OCI-M1 (cell line): ENCODE results near the gene KRT38.

Experiments
- DNase-seq: peaks from one replicate; lab custom pipeline; 2025; lab: John Stamatoyannopoulos, UW

The KRT38 gene

DNA sequence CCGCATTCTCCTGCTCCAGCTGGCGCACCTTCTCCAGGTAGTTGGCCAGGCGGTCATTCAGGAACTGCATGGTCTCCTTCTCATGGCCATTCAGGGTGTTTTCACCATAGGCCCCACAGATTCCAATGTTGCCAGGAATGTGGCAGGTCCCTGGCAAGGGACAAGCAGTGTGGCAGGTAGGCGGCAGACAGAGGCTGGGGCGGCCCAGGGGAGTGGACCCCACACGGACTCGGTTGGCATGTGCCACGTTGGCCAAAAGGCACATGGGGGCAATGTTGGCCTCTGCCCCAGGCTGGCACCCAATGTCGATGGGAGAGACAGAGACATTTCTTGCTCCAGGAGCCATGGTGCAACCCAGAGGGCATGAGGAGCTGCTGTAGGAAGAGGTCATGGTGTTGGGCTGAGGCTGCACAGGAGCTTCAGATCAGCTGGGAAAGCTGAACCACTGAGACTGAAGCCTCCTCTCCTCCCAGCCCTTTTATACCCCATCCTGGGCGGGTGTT is at the start of gene KRT38:
TSS of gene KRT38 (minus strand) at position 453 of the 503 bp plus-strand sequence. CDS start at position 391, 62 bp downstream.
- no peak for DNase-seq

- DNase-seq = no peak
Observed at GRCh38 chr17:41489531-41489930, 48.7 kb upstream of the KRT38 start, which contains the start of gene KRT36. TSS of gene KRT36 (minus strand) at chr17:41489910. CDS start at chr17:41489864, 46 bp downstream.

GRCh38 chr17:41486809-41487530 is 46.2 kb upstream of the KRT38 start:
- DNase-seq = peak; percentile 4

- no peak for DNase-seq
Observed at GRCh38 chr17:41486316-41486715, 45.5 kb upstream of the KRT38 start.

GRCh38 chr17:41484920-41485904 is 44.4 kb upstream of the KRT38 start:
- DNase-seq = no peak

GRCh38 chr17:41483991-41484826 is 43.4 kb upstream of the KRT38 start:
- no peak for DNase-seq

DNA sequence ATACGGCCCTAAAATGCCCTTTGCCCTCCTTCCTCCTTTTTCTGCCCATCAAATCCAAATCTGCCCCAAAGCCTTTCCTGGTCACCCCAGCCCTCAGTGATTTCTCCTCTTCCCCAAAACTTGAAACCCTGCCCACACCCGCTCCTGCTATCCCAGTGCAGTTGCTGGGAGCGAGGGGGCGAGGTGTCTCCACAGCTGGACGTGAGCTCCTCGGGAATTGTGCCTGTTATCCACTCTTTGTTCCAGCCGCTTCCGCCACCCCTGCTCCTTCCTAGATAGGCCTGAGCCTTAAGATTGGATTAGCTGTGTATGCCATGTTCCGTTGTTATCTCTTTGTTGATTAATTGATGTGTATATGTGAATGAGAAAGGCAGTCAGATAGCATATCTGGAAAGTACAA is 42.7 kb upstream of the KRT38 start:
- no peak for DNase-seq

DNA sequence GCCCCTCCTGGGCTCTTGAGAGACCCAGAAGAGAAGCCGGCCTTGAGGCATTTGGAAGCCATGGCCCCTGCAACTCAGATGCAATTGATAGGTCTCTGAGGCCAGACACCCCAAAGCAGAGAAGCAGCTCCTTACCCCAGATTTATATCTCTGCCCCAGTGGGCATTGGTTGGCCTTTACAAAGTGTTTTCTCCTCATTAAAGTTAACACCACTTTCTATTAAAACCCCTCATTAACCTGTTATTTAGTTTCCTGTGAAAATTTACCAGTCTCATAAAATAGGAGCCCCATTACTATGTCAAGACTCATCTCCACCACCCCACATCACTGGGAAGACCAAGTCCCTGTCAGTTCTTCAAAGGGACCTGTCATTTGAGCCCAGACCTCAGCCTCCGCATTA is 40.3 kb upstream of the KRT38 start, which contains the start of gene KRT35:
TSS of gene KRT35 (minus strand) at position 116 of the 400 bp plus-strand sequence. CDS start at position 62, 54 bp downstream.
- no peak for DNase-seq

- DNase-seq = no peak
Observed at GRCh38 chr17:41480581-41480980, 39.8 kb upstream of the KRT38 start.

- no peak for DNase-seq
Observed at GRCh38 chr17:41480136-41480535, 39.4 kb upstream of the KRT38 start.

- DNase-seq = no peak
Observed at GRCh38 chr17:41478237-41478636, 37.5 kb upstream of the KRT38 start.

DNA sequence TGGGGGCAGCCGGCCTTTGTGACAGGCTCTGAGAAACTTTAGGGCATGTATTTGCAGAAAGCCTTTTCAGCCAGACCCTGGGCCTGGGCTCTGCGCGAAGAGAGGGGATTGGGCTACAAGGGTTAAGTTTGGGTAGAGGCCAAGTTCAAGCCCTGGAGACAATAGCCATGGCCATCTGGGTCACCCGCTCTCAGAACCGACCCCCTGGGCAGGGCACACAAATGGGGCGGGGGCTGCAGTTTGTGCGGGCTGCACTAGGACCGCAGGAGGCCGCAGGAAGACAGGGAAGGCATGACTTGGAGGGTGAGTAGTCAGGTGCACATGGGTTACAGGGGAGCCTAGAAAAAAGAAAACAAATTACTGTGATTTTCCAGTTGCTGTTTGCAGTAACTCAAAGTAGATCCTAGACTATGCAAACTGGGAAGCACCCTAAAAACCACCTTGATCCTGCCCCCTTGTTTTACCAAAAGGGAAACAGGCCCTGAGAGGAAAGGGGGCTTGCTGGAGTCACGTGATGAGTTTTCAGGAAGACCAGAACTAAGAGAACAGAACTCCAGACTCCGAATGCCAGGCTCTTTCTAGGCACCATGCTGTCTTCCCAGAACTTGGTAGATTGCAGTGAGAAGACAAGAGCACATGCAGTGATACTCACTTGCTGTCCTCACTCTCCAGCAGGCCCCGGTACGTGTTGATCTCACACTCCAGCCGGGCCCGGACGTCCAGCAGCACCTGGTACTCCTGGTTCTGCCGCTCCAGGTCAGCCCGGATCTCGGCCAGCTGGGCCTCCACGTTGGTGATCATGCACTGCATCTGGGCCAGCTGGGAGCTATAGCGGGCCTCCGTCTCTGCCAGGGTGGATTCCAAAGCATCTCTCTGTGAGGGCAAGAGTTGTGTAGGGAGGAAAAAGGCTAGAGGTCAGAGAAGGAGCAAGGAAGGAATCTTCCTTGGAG is 36.4 kb upstream of the KRT38 start:
- DNase-seq = no peak

- DNase-seq = no peak
Observed at GRCh38 chr17:41475421-41475820, 34.6 kb upstream of the KRT38 start.

GRCh38 chr17:41474863-41475262 is 34.1 kb upstream of the KRT38 start:
- DNase-seq = no peak

GRCh38 chr17:41468346-41468745 is 27.6 kb upstream of the KRT38 start:
- no peak for DNase-seq

DNA sequence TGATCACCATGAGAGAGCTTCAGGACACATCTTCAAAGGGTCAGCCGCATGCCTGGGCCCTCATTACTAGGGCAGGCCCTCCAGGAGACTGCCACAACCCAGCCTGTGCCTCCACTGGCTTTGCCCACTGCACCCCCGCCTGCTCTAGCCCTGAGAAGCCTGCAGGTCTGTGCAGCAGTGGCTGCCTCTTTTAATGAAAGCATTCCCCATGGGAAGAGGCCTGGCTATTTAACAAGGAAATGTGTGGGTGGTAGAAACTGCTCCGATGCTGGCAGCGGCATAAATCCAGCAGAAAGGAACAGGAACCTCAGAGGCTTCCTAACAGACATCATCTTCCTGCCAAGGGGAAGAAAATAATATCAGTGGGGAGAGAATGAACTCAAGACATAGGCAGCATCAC is 26.8 kb upstream of the KRT38 start:
- DNase-seq = no peak

DNA sequence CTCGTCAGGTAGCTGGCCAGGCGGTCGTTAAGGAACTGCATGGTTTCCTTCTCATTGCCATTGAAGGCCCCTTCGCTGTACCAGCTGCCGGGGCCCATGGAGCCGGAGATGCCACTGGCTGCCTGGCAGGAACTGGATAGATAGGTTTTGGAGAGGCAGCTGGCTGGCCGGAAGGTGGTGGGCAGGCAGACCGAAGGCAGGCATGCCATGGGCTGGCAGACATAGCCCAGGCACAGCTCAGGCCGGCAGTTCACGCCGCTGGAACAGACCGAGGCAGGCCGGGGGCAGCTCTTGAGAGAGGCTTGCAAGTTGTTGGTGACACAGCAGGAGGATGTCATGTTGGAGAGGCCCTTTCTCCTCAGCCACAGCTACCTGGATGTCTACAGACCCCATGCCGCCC is 26.2 kb upstream of the KRT38 start, which contains the start of gene KRT32:
TSS of gene KRT32 (minus strand) at position 399 of the 400 bp plus-strand sequence. CDS start at position 338, 61 bp downstream.
- no peak for DNase-seq

DNA sequence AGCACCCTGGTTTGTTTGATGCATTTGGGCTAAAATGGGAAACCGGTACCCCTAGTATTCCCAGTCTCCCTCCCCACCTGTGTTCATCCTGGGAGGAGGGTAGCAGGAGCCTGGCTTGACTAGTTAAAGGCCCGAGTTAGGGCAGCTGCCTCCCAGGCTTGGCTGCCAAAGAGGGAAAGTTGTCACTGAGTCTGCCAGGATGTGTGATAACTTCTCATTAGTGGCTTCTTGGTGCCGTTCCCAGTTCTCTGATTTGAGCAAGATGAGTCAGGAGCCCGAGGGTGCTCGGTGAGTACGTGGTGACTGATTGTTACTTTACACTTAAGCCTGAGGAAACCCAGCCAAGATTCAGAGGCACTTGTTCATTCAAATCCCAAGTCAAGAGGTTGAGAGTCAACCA is 23.9 kb upstream of the KRT38 start:
- DNase-seq = no peak

DNA sequence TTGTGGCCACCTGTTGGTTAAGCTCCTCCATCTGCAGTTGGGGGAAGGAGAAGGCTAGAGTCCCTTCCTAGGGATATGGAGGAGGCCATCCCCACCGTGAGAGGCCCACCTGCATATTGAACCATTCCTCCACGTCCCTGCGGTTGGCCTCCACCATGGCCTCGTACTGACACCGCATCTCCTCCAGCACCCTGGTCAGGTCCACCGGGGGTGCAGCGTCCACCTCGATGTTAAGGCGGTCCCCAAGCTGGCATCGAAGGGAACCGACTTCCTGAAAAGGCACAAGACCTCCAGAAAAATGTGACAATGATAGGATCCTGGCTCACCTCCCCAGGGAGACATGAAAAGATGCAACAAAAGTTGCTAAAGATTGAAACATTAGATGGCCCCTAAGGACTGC is 23.4 kb upstream of the KRT38 start:
- no peak for DNase-seq

DNA sequence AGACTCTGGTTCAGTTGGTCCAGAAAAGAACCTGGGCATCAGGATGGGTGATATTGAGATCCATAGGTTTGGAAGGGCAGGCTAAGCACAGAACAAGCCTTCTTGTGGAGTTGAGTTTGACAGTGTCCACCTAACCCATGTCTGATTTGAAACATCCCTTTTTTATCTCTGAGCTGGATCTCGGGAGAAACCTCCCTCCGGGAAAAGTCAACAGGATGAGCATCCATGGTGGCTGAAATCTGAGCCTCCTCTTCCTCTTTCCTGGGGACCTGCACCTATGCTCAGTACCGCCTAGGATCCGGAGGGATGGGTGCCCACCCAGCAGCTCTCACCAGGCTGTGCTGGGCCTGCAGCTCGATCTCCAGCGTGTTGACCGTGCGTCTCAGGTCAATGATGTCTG is 23.0 kb upstream of the KRT38 start:
- no peak for DNase-seq
